SJSA1 (cell line): ENCODE results near the gene TAL1. TPM values are rescaled to one million over a fixed set of nuclear protein-coding genes. Genes with fewer than 3 reads are reported as not detected.

Source experiments
- DNase-seq, 2 experiments: peaks; one replicate each; pipeline ENCODE4 v3.0.0-alpha.2; 2015 to 2020; ENCODE audit warnings: low spot score in 2 of 2, low read depth in 1 of 2
- H3K27ac ChIP-seq: fragments of 250-450 bp; sonication (Bioruptor Pico); 2 replicates; pipeline ENCODE4 v1.5.1; 2020; ENCODE audit warnings: mild to moderate bottlenecking, moderate library complexity
- H3K27me3 ChIP-seq: fragments of 250-450 bp; sonication (Bioruptor Pico); replicated peaks from 2 replicates; pipeline ENCODE4 v1.5.1; 2020; ENCODE audit warnings: mild to moderate bottlenecking, moderate library complexity
- H3K36me3 ChIP-seq: fragments of 250-450 bp; sonication (Bioruptor Pico); 2 replicates; pipeline ENCODE4 v1.5.1; 2020; ENCODE audit warnings: mild to moderate bottlenecking
- H3K4me1 ChIP-seq: fragments of 250-450 bp; sonication (Bioruptor Pico); replicated peaks from 2 replicates; pipeline ENCODE4 v1.6.1; 2021; ENCODE audit warnings: mild to moderate bottlenecking
- H3K4me3 ChIP-seq: fragments of 250-450 bp; sonication (Bioruptor Pico); 2 replicates; pipeline ENCODE4 v1.5.1; 2020; ENCODE audit warnings: mild to moderate bottlenecking
- H3K9me3 ChIP-seq: fragments of 250-450 bp; sonication (Bioruptor Pico); replicated peaks from 2 replicates; pipeline ENCODE4 v1.5.1; 2020; ENCODE audit warnings: mild to moderate bottlenecking
- total RNA-seq: library from RNA; depleted of rRNA; stranded (reverse); fragments of >200 nt; shearing (Covaris generic); gene quantifications from 2 replicates; pipeline ENCODE4 v1.2.3, GENCODE V29; 2014

TAL1 gene
- total RNA-seq, 1 experiment from 2014 or later: not detected

GRCh38 chr1:47238935-47239592 lies 7.0 kb upstream of the TAL1 start:
- no peaks in the 10 kb centered on the region for H3K4me1 ChIP-seq
- H3K27ac ChIP-seq: no peak overlapping the region
- no peaks in the 10 kb centered on the region for H3K9me3 ChIP-seq
- no peak overlapping the region for H3K4me3 ChIP-seq
- no peak for DNase-seq
- H3K27me3 ChIP-seq: peaks cover 9% of the 10 kb centered on the region; the same call in 1 of the 2 replicates
- no peaks in the 10 kb centered on the region for H3K36me3 ChIP-seq

GRCh38 chr1:47235806-47236205 lies 3.8 kb upstream of the TAL1 start:
- Histone ChIP-seq H3K9me3 (no peaks in the 10 kb centered on the region; the same call in 1 of the 2 replicates), H3K4me3 (no peak overlapping the region), H3K27me3 (peaks cover 30% of the 10 kb centered on the region), H3K4me1 (peaks cover 5% of the 10 kb centered on the region; the same call in 1 of the 2 replicates), H3K27ac (no peak overlapping the region), H3K36me3 (no peaks in the 10 kb centered on the region)
- DNase-seq: no peak

GRCh38 chr1:47235241-47235681 lies 3.2 kb upstream of the TAL1 start:
- H3K4me1 ChIP-seq: peaks cover 5% of the 10 kb centered on the region; the same call in 1 of the 2 replicates
- H3K27me3 ChIP-seq: peaks cover 35% of the 10 kb centered on the region
- H3K27ac ChIP-seq: no peak overlapping the region
- no peak for DNase-seq
- H3K4me3 ChIP-seq: no peak overlapping the region
- H3K36me3 ChIP-seq: no peaks in the 10 kb centered on the region
- no peaks in the 10 kb centered on the region; the same call in 1 of the 2 replicates for H3K9me3 ChIP-seq

- Histone ChIP-seq H3K9me3 (no peaks in the 10 kb centered on the region; the same call in 1 of the 2 replicates), H3K27me3 (peaks cover 44% of the 10 kb centered on the region), H3K4me1 (peaks cover 5% of the 10 kb centered on the region; the same call in 1 of the 2 replicates), H3K36me3 (no peaks in the 10 kb centered on the region), H3K4me3 (no peak overlapping the region), H3K27ac (no peak overlapping the region)
- no peak for DNase-seq
These were observed 1.2 kb upstream of the TAL1 start for GRCh38 chr1:47233186-47233585.

- no peak overlapping the region for H3K4me3 ChIP-seq
- H3K27me3 ChIP-seq: peaks cover 59% of the 10 kb centered on the region
- H3K27ac ChIP-seq: no peak overlapping the region
- no peaks in the 10 kb centered on the region; the same call in 1 of the 2 replicates for H3K9me3 ChIP-seq
- DNase-seq: peak in 1 of 2 experiments; percentile 31
- no peaks in the 10 kb centered on the region for H3K36me3 ChIP-seq
- peaks cover 5% of the 10 kb centered on the region; the same call in 1 of the 2 replicates for H3K4me1 ChIP-seq
These were observed 481 bp downstream of the TAL1 start for GRCh38 chr1:47231301-47232186.

GRCh38 chr1:47230692-47231300 lies 1.2 kb downstream of the TAL1 start:
- H3K27ac ChIP-seq: no peak overlapping the region
- no peak overlapping the region for H3K4me3 ChIP-seq
- no peak for DNase-seq
- peaks cover 67% of the 10 kb centered on the region for H3K27me3 ChIP-seq
- no peaks in the 10 kb centered on the region for H3K36me3 ChIP-seq
- H3K9me3 ChIP-seq: no peaks in the 10 kb centered on the region; the same call in 1 of the 2 replicates
- peaks cover 5% of the 10 kb centered on the region; the same call in 1 of the 2 replicates for H3K4me1 ChIP-seq

- no peaks in the 10 kb centered on the region; the same call in 1 of the 2 replicates for H3K9me3 ChIP-seq
- no peak overlapping the region for H3K27ac ChIP-seq
- H3K36me3 ChIP-seq: no peaks in the 10 kb centered on the region
- no peak overlapping the region for H3K4me3 ChIP-seq
- no peak for DNase-seq
- H3K4me1 ChIP-seq: peaks cover 10% of the 10 kb centered on the region
- H3K27me3 ChIP-seq: peaks cover 74% of the 10 kb centered on the region
These were observed 1.9 kb downstream of the TAL1 start for GRCh38 chr1:47229886-47230691.

- H3K27ac ChIP-seq: no peak overlapping the region
- peaks cover 82% of the 10 kb centered on the region for H3K27me3 ChIP-seq
- peaks cover 10% of the 10 kb centered on the region for H3K4me1 ChIP-seq
- H3K36me3 ChIP-seq: no peaks in the 10 kb centered on the region
- no peaks in the 10 kb centered on the region; the same call in 1 of the 2 replicates for H3K9me3 ChIP-seq
- H3K4me3 ChIP-seq: no peak overlapping the region
- DNase-seq: no peak
These were observed 2.8 kb downstream of the TAL1 start for GRCh38 chr1:47229031-47229885.

GRCh38 chr1:47228644-47229030 lies 3.4 kb downstream of the TAL1 start:
- Histone ChIP-seq H3K9me3 (no peaks in the 10 kb centered on the region; the same call in 1 of the 2 replicates), H3K27me3 (peaks cover 86% of the 10 kb centered on the region), H3K36me3 (no peaks in the 10 kb centered on the region), H3K4me1 (peaks cover 10% of the 10 kb centered on the region), H3K27ac (no peak overlapping the region), H3K4me3 (no peak overlapping the region)
- DNase-seq: no peak

- Histone ChIP-seq H3K4me3 (no peak overlapping the region), H3K36me3 (no peaks in the 10 kb centered on the region), H3K4me1 (peaks cover 10% of the 10 kb centered on the region), H3K27me3 (peaks cover 81% of the 10 kb centered on the region), H3K27ac (no peak overlapping the region), H3K9me3 (no peaks in the 10 kb centered on the region; the same call in 1 of the 2 replicates)
- DNase-seq: no peak
These were observed 4.4 kb downstream of the TAL1 start for GRCh38 chr1:47227341-47228232.

GRCh38 chr1:47226839-47227215 lies 5.2 kb downstream of the TAL1 start:
- Histone ChIP-seq H3K27ac (no peak overlapping the region), H3K36me3 (no peaks in the 10 kb centered on the region), H3K4me1 (peaks cover 10% of the 10 kb centered on the region), H3K4me3 (no peak overlapping the region), H3K9me3 (no peaks in the 10 kb centered on the region; the same call in 1 of the 2 replicates), H3K27me3 (peaks cover 82% of the 10 kb centered on the region)
- DNase-seq: no peak
